Aorta (tissue), 5 donors: ENCODE measurements around the gene LRRC4B. TPM values are rescaled to one million over a fixed set of nuclear protein-coding genes. Genes with fewer than 3 reads are reported as not detected.
"Not testable (repeated sequence)": the region's sequence is repeated elsewhere in the genome, so short reads cannot be mapped to it uniquely, and the experiment has no call there.

Experiments
- ATAC-seq: fragments of 200-7000 bp; cut with Tn5 transposase; one replicate; pipeline ENCODE4 v1.9.1; 2022; ENCODE audit warnings: moderate library complexity; ENCODE audit not compliant: low FRiP score
- DNase-seq, 2 donors: peaks; one replicate each; pipeline ENCODE4 v3.0.0-alpha.2; 2020
- H3K27ac ChIP-seq, 2 donors: one replicate each; pipeline ENCODE4 v1.5.1; 2013; ENCODE audit warnings: low read length in 2 of 2, mild to moderate bottlenecking in 2 of 2, moderate library complexity in 2 of 2, control low read depth in 1 of 2, inconsistent platforms in 1 of 2, low read depth in 1 of 2
- H3K27me3 ChIP-seq, 2 donors: one replicate each; pipeline ENCODE4 v1.6.1; 2013; ENCODE audit warnings: control low read depth in 1 of 2, low read length in 1 of 2, mild to moderate bottlenecking in 1 of 2, moderate library complexity in 1 of 2; ENCODE audit not compliant: insufficient read depth in 2 of 2, control insufficient read depth in 1 of 2
- H3K36me3 ChIP-seq, 2 donors: one replicate each; pipeline ENCODE4 v1.6.1; 2013; ENCODE audit warnings: control low read depth in 1 of 2, low read length in 1 of 2, mild to moderate bottlenecking in 1 of 2; ENCODE audit not compliant: insufficient read depth in 2 of 2, control insufficient read depth in 1 of 2
- H3K4me1 ChIP-seq, 2 donors: one replicate each; pipeline ENCODE4 v1.6.1; 2013; ENCODE audit warnings: low read length in 2 of 2, control low read depth in 1 of 2, mild to moderate bottlenecking in 1 of 2, moderate library complexity in 1 of 2; ENCODE audit not compliant: insufficient read depth in 2 of 2, control insufficient read depth in 1 of 2
- H3K4me3 ChIP-seq, 2 donors: one replicate each; pipeline ENCODE4 v1.5.1; 2013; ENCODE audit warnings: low read length in 2 of 2, control low read depth in 1 of 2, mild to moderate bottlenecking in 1 of 2
- H3K9me3 ChIP-seq: one replicate; pipeline ENCODE4 v1.6.1; 2013; ENCODE audit warnings: mild to moderate bottlenecking, low read length; ENCODE audit not compliant: control insufficient read depth
- WGBS, 2 donors: extraction: QIAGEN DNeasy Blood & Tissue Kit; methylation state at CpG; one replicate each; pipeline ENCODE4 v1.1.7; 2013; 5-methylcytosine and 5-hydroxymethylcytosine counted together
- intact Hi-C, 2 donors: fragments of 100-400 bp; cut with DNase I; formaldehyde crosslinking; loops; one replicate each; pipeline versions ENCODE4 v1.14.2 to v1.15.0; 2022
- polyA plus RNA-seq, 2 donors: library from polyadenylated mRNA; stranded (reverse); fragments of 200-250 nt; gene quantifications; one replicate each; pipeline ENCODE4 v1.2.3, GENCODE V29; 2013
- total RNA-seq, 2 donors: library from RNA; stranded (reverse); fragmentation: NEBNext Ultra II Directional; extraction: Animal tissue kit (Norgen Biotek cat#: 25700); gene quantifications; one replicate each; pipeline ENCODE4 v1.2.1, GENCODE V29; 2021
- donor health status: healthy with polysubstance abuse.
- donor health status: Bipolar disorder and iron deficiency.
- donor health status: DM: no; HTN: no; CAD: no.
- donor health status: DM: no; HTN: no; CAD: no.
- donor health status: DM: yes; HTN: yes; CAD: no.

The LRRC4B gene
- total and polyA plus RNA-seq, 4 donors: 0.63 to 12.2 (median 3.7) TPM

- H3K9me3 ChIP-seq: peaks cover 3% of the 10 kb centered on the region
- no peaks in the 10 kb centered on the region for H3K4me1 ChIP-seq
- intact Hi-C loops: no loop called here
- no peak for ATAC-seq
- no peak overlapping the region for H3K27ac ChIP-seq
- 83 to 90% methylated on average over 4 of the region's 4 CpGs for WGBS, 2 donors
- no peak overlapping the region for H3K4me3 ChIP-seq
- no peaks in the 10 kb centered on the region for H3K36me3 ChIP-seq
- DNase-seq: no peak
- no peaks in the 10 kb centered on the region for H3K27me3 ChIP-seq
These were observed 34.7 kb upstream of the LRRC4B start for GRCh38 chr19:50602935-50603334.

GRCh38 chr19:50602496-50602895 lies 34.3 kb upstream of the LRRC4B start:
- no peaks in the 10 kb centered on the region for H3K4me1 ChIP-seq
- DNase-seq (no peak), ATAC-seq (no peak)
- H3K9me3 ChIP-seq: peaks cover 3% of the 10 kb centered on the region
- H3K4me3 ChIP-seq: no peak overlapping the region
- intact Hi-C loops: no loop called here
- 75 to 83% methylated on average over 6 of the region's 6 CpGs for WGBS, 2 donors
- no peaks in the 10 kb centered on the region for H3K36me3 ChIP-seq
- H3K27me3 ChIP-seq: no peaks in the 10 kb centered on the region
- no peak overlapping the region for H3K27ac ChIP-seq

DNA sequence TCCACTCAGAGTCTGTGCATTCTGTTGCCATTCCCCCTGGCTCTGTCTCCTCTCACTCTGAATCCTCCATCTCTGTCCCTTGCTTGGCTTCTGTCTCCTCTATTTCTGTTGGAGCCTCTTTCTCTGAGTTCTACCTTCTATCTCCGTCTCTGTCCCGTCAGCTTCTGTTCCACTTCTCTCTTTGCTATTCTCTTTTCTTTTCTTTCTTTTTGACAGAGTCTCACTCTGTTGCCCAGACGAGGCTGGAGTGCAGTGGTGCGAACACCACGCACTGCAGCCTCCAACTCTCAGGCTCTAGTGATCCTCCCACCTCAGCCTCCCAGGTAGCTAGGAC lies 33.8 kb upstream of the LRRC4B start:
- ATAC-seq: no peak
- no peaks in the 10 kb centered on the region for H3K4me1 ChIP-seq
- intact Hi-C loops: no loop called here
- no peaks in the 10 kb centered on the region for H3K27me3 ChIP-seq
- H3K27ac ChIP-seq: no peak overlapping the region
- 80 to 81% methylated on average over 5 of the region's 5 CpGs for WGBS, 2 donors
- DNase-seq: no peak
- H3K9me3 ChIP-seq: peaks cover 3% of the 10 kb centered on the region
- no peaks in the 10 kb centered on the region for H3K36me3 ChIP-seq
- no peak overlapping the region for H3K4me3 ChIP-seq

GRCh38 chr19:50601407-50602088 lies 33.3 kb upstream of the LRRC4B start:
- DNase-seq (no peak), ATAC-seq (no peak)
- H3K4me1 ChIP-seq: no peaks in the 10 kb centered on the region
- no peaks in the 10 kb centered on the region for H3K27me3 ChIP-seq
- intact Hi-C loops: no loop called here
- no peak overlapping the region for H3K27ac ChIP-seq
- no peak overlapping the region for H3K4me3 ChIP-seq
- 65 to 71% methylated on average over 11 of the region's 11 CpGs for WGBS, 2 donors
- peaks cover 2% of the 10 kb centered on the region for H3K9me3 ChIP-seq
- H3K36me3 ChIP-seq: no peaks in the 10 kb centered on the region

DNA sequence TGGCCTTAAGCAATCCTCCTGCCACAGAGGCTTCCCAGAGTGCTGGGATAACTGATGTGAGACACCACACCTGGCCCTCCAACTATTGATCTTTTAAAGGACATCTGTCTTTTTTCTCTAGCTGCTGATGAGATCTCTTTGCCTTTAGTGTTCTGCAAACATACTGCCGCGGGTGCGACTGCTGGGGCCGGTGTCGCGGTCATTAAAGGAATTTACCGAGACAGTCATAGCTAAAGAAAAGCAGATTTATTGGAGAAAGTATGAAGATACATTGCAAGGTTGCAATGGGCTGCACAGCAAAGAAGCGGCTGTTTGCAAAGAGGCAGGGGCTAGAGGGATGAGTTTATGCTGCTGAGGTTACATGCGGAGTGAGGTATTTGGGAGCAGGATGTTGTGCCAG lies 31.2 kb upstream of the LRRC4B start:
- no peak overlapping the region for H3K27ac ChIP-seq
- H3K27me3 ChIP-seq: no peaks in the 10 kb centered on the region
- no peak for ATAC-seq
- DNase-seq: no peak
- H3K9me3 ChIP-seq: no peaks in the 10 kb centered on the region
- H3K4me3 ChIP-seq: no peak overlapping the region
- H3K4me1 ChIP-seq: no peaks in the 10 kb centered on the region
- intact Hi-C loops: no loop called here
- 79 to 84% methylated on average over 9 of the region's 9 CpGs for WGBS, 2 donors
- H3K36me3 ChIP-seq: no peaks in the 10 kb centered on the region

DNA sequence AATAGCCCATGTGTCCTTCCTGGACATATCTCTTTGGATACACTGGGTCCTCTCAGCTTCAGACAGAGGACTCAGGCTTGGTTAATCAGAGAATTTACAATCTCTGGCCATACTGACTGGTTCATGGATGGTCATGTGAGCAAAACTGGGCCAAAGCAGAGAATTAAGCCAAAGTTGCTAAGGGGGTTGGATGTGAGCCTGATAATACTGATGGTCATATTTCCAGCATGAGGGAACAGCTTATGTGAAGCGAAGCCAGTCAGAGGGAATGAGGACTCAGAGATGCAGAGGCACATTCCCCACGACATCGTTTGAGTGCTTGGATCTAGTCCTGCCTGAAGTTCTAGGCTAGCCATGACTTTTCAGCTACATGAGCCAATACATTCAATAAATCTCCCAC lies 22.0 kb upstream of the LRRC4B start:
- H3K36me3 ChIP-seq: no peaks in the 10 kb centered on the region
- no peak for ATAC-seq
- intact Hi-C loops: no loop called here
- no peak for DNase-seq
- H3K4me3 ChIP-seq: no peak overlapping the region
- H3K4me1 ChIP-seq: no peaks in the 10 kb centered on the region
- 1 to 10% methylated on average over 3 of the region's 3 CpGs for WGBS, 2 donors
- peaks cover 0 to 1% of the 10 kb centered on the region in 2 donors for H3K27me3 ChIP-seq
- no peaks in the 10 kb centered on the region for H3K9me3 ChIP-seq
- H3K27ac ChIP-seq: no peak overlapping the region

GRCh38 chr19:50581795-50582660 lies 13.8 kb upstream of the LRRC4B start:
- 87 to 88% methylated on average over 21 to 23 of the region's 24 CpGs for WGBS, 2 donors
- H3K4me3 ChIP-seq, H3K36me3 ChIP-seq, H3K9me3 ChIP-seq, DNase-seq, H3K27me3 ChIP-seq, H3K27ac ChIP-seq, ATAC-seq, intact Hi-C loops, H3K4me1 ChIP-seq: not testable (repeated sequence)

- Histone ChIP-seq H3K27ac (no peak overlapping the region), H3K36me3 (no peaks in the 10 kb centered on the region), H3K4me1 (no peaks in the 10 kb centered on the region), H3K9me3 (no peaks in the 10 kb centered on the region), H3K27me3 (no peaks in the 10 kb centered on the region), H3K4me3 (no peak overlapping the region)
- intact Hi-C loops: no loop called here
- DNase-seq: no peak
- 72 to 77% methylated on average over 13 of the region's 13 CpGs for WGBS, 2 donors
- ATAC-seq: no peak
These were observed 12.9 kb upstream of the LRRC4B start for GRCh38 chr19:50580970-50581634.
